ENCODE results near the gene SLC2A1. TPM values are rescaled to one million over a fixed set of nuclear protein-coding genes. Genes with fewer than 3 reads are reported as not detected.

SLC2A1 gene
- polyA plus RNA-seq, 1 donor (not counting 4 experiments of a cell fraction or from before 2014, with no cell fraction given): 689 TPM

DNA sequence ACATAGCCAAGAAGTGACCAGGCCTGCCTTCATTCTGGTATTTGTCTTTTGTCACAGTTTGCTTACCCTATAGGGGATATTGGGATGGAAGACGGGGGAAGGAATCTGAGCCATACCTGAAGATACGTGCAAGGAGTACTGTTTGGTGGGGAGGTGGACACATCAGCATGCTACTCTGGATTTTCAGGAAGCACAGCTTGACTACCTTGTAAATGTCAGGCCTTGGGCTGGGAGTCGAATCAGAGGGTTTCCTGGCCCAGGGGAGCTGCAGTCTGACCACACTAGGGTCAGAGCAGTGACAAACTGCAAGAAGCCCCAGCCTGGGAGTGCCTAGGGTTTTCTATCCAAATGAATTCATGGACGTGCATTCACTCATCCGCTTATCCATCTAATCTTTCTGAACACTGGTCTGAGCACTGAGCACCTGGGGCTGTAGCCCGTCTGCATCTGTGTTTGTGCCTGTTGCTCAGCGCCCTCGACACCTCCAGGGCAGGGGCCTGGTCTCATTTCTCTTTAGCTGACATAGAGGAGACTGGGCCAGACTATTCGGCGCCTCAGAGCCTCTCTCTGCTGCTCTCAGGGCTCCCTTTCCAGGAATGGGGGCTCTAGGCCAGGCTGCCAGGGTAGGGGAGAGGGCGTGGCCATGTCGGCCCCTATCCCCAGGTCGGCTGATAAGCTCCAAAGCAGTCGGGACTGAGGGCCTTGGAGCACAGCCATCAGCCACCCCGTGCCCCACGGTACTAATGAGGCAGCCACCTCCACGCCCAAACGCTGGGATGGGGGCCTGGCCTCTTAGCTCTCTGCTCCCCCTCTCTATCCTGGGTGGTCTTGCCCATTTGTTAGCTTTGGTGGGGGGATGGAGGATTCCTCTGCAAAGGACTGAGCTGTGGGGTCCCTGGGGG, 47.0 kb upstream of the SLC2A1 start:
- Histone ChIP-seq H3K4me2 (ENCODE audit: control insufficient read depth, extremely low read depth, insufficient read depth, low read depth, low read length) (no peak overlapping the region), H3K9me1 (ENCODE audit: control insufficient read depth, extremely low read depth, insufficient read depth, low read length) (no peaks in the 10 kb centered on the region), H3K79me2 (ENCODE audit: control insufficient read depth, insufficient read depth, low read length) (no peaks in the 10 kb centered on the region), H4K20me1 (ENCODE audit: control insufficient read depth, extremely low read depth, insufficient read depth, low read length) (no peaks in the 10 kb centered on the region), H3K36me3 (ENCODE audit: control insufficient read depth in 2 of 2, extremely low read depth in 1 of 2, insufficient read depth in 2 of 2, low read length in 2 of 2) (no peaks in the 10 kb centered on the region), H3K9ac (ENCODE audit: control insufficient read depth, extremely low read depth, insufficient read depth, low read length) (no peak overlapping the region), H3K27me3 (ENCODE audit: control insufficient read depth, extremely low read depth, insufficient read depth, low read length) (no peaks in the 10 kb centered on the region), H3K4me3 (ENCODE audit: control insufficient read depth in 2 of 3, extremely low read depth in 1 of 3, insufficient read depth in 2 of 3, low read depth in 1 of 3, low read length in 3 of 3) (no peak overlapping the region), H3K4me1 (ENCODE audit: control insufficient read depth, extremely low read depth, insufficient read depth, low read length) (peaks cover 22% of the 10 kb centered on the region), H2AFZ (ENCODE audit: control insufficient read depth, low read length) (no peak overlapping the region), H3K27ac (ENCODE audit: control insufficient read depth, insufficient read depth, low read length) (no peak overlapping the region), H3K9me3 (ENCODE audit: control insufficient read depth, low read depth, low read length) (no peaks in the 10 kb centered on the region)
- TF ChIP-seq CTCF (optimal IDR thresholded peaks at IDR 0.05 in 1 of 3, IDR thresholded peaks at IDR 0.05 in 1 of 3, conservative IDR thresholded peaks at IDR 0.05 in 1 of 3; ENCODE audit: extremely low read depth in 1 of 3, insufficient read depth in 2 of 3, low read length in 3 of 3) (no peak), EZH2 (IDR thresholded peaks at IDR 0.05; ENCODE audit: low read length) (no peak)
- DNase-seq (ENCODE audit: low read depth, low spot score) (no peak), FAIRE-seq (no peak)
- dilution Hi-C loops (cut with MboI; ENCODE audit: extremely low pct_ligation_motif_present, low sequenced_read_pairs): no loop called here

GRCh38 chr1:43004587-43005459, 46.2 kb upstream of the SLC2A1 start:
- dilution Hi-C loops (cut with MboI; ENCODE audit: extremely low pct_ligation_motif_present, low sequenced_read_pairs): no loop called here

More at GRCh38 chr1:43004587-43005459, 46.2 kb upstream of the SLC2A1 start:
- DNase-seq (ENCODE audit: low read depth, low spot score): no peak
- H3K9me3 ChIP-seq (ENCODE audit: control insufficient read depth, low read depth, low read length): no peaks in the 10 kb centered on the region
- peaks cover 22% of the 10 kb centered on the region for H3K4me1 ChIP-seq (ENCODE audit: control insufficient read depth, extremely low read depth, insufficient read depth, low read length)
- H3K4me3 ChIP-seq (ENCODE audit: control insufficient read depth in 2 of 3, extremely low read depth in 1 of 3, insufficient read depth in 2 of 3, low read depth in 1 of 3, low read length in 3 of 3): no peak overlapping the region
- no peak overlapping the region for H2AFZ ChIP-seq (ENCODE audit: control insufficient read depth, low read length)
- TF ChIP-seq CTCF (optimal IDR thresholded peaks at IDR 0.05 in 1 of 3, IDR thresholded peaks at IDR 0.05 in 1 of 3, conservative IDR thresholded peaks at IDR 0.05 in 1 of 3; ENCODE audit: extremely low read depth in 1 of 3, insufficient read depth in 2 of 3, low read length in 3 of 3): no peak
- TF ChIP-seq EZH2 (IDR thresholded peaks at IDR 0.05; ENCODE audit: low read length): no peak
- H4K20me1 ChIP-seq (ENCODE audit: control insufficient read depth, extremely low read depth, insufficient read depth, low read length): no peaks in the 10 kb centered on the region
- no peak for FAIRE-seq
- no peaks in the 10 kb centered on the region for H3K36me3 ChIP-seq (ENCODE audit: control insufficient read depth in 2 of 2, extremely low read depth in 1 of 2, insufficient read depth in 2 of 2, low read length in 2 of 2)
- no peak overlapping the region for H3K27ac ChIP-seq (ENCODE audit: control insufficient read depth, insufficient read depth, low read length)
- no peak overlapping the region for H3K9ac ChIP-seq (ENCODE audit: control insufficient read depth, extremely low read depth, insufficient read depth, low read length)
- H3K9me1 ChIP-seq (ENCODE audit: control insufficient read depth, extremely low read depth, insufficient read depth, low read length): no peaks in the 10 kb centered on the region
- no peaks in the 10 kb centered on the region for H3K79me2 ChIP-seq (ENCODE audit: control insufficient read depth, insufficient read depth, low read length)
- H3K27me3 ChIP-seq (ENCODE audit: control insufficient read depth, extremely low read depth, insufficient read depth, low read length): no peaks in the 10 kb centered on the region
- no peak overlapping the region for H3K4me2 ChIP-seq (ENCODE audit: control insufficient read depth, extremely low read depth, insufficient read depth, low read depth, low read length)
